PFSK-1 (cell line): Measurements from ENCODE around the gene TTLL4.

Source experiments
- FOXP2 ChIP-seq: optimal IDR thresholded peaks from 2 replicates; pipeline ENCODE3; 2011; ENCODE audit warnings: borderline replicate concordance, control low read depth, inconsistent platforms; ENCODE audit not compliant: insufficient read depth; ENCODE audit errors: extremely low read length, extremely low read depth
- POLR2AphosphoS5 ChIP-seq: IDR thresholded peaks from 2 replicates; pipeline ENCODE4 v1.6.1; 2012; ENCODE audit warnings: low read depth, mild to moderate bottlenecking, control low read depth, low read length, moderate library complexity
- SIN3A ChIP-seq: IDR thresholded peaks from 2 replicates; pipeline ENCODE4 v1.6.1; 2012; ENCODE audit warnings: mild to moderate bottlenecking, low read length, moderate library complexity, borderline replicate concordance; ENCODE audit not compliant: insufficient read depth
- TAF1 ChIP-seq: IDR thresholded peaks from 2 replicates; pipeline ENCODE4 v1.6.1; 2012; ENCODE audit warnings: low read length, control low read depth, borderline replicate concordance; ENCODE audit not compliant: insufficient read depth
- TF ChIP-seq, protein P1 (sequence below), 2 experiments: IDR thresholded peaks; 2 replicates each; pipeline versions ENCODE4 v1.6.1 to v1.8.0; 2011 to 2012; ENCODE audit warnings: low read depth in 2 of 2, low read length in 2 of 2, control low read depth in 1 of 2, inconsistent platforms in 1 of 2, mild to moderate bottlenecking in 1 of 2, moderate library complexity in 1 of 2; ENCODE audit not compliant: insufficient read depth in 1 of 2

TTLL4 gene

DNA sequence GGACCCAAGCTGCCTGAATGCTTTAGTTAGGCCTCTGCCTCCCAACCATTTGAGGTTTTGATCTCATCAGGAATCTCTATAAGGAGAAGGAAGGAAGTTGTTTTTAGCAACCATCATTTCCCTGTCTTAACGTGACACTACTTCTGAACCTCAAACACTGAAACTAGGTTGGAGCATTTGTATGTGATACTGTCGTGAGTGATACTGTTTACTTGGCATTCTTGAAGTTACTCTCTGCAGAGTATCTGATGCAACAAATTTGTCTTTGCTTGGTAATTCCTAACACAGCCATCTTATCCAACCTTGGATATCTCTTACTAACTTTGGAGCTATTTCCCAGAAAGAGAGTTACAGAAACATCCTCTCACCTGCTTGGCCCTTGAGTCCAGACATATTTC lies 22.1 kb downstream of the TTLL4 start:
- TF ChIP-seq FOXP2 (no peak), TAF1 (no peak), POLR2AphosphoS5 (no peak), SIN3A (no peak)
- TF ChIP-seq, protein P1, sequence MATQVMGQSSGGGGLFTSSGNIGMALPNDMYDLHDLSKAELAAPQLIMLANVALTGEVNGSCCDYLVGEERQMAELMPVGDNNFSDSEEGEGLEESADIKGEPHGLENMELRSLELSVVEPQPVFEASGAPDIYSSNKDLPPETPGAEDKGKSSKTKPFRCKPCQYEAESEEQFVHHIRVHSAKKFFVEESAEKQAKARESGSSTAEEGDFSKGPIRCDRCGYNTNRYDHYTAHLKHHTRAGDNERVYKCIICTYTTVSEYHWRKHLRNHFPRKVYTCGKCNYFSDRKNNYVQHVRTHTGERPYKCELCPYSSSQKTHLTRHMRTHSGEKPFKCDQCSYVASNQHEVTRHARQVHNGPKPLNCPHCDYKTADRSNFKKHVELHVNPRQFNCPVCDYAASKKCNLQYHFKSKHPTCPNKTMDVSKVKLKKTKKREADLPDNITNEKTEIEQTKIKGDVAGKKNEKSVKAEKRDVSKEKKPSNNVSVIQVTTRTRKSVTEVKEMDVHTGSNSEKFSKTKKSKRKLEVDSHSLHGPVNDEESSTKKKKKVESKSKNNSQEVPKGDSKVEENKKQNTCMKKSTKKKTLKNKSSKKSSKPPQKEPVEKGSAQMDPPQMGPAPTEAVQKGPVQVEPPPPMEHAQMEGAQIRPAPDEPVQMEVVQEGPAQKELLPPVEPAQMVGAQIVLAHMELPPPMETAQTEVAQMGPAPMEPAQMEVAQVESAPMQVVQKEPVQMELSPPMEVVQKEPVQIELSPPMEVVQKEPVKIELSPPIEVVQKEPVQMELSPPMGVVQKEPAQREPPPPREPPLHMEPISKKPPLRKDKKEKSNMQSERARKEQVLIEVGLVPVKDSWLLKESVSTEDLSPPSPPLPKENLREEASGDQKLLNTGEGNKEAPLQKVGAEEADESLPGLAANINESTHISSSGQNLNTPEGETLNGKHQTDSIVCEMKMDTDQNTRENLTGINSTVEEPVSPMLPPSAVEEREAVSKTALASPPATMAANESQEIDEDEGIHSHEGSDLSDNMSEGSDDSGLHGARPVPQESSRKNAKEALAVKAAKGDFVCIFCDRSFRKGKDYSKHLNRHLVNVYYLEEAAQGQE (IDR thresholded peaks at IDR 0.05; ENCODE audit: insufficient read depth in 1 of 2, low read depth in 2 of 2, low read length in 2 of 2) = no peak

DNA sequence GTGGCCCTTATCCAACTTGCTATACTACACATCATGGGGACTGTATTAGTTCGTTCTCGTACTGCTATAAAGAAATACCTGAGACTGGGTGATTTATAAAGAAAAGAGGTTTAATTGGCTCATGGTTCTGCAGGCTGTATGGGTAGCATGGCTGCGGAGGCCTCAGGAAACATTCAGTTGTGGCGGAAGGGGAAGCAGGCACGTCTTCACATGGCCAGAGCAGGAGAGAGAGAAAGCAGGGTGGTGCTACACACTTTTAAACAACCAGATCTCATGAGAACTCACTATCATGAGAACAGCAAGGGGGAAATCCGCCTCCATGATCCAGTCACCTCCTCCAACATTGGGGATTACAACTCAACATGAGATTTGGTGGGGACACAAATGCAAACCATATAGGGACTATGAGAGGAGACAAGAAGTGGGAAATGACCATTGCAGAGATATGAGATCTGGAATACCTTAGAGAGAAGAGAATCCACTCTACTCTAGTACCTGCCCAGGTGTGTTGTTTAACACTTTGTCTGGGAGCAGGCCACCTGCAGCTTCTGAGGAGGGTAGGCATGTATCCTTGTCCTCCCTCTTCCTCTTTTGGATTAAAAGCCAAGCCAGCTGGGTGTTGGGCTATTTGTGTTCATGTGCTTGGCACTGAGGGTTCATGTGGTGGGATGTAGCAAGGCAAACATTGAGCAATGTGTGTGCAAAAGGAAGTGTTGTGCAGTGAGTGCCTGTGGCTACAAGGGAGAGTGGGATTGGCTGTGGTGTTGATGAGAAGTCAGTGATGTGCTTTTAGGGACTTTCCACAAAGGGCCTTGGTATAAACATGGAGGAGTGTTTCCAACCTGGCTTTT lies 22.8 kb downstream of the TTLL4 start:
- no peak for TF ChIP-seq POLR2AphosphoS5

DNA sequence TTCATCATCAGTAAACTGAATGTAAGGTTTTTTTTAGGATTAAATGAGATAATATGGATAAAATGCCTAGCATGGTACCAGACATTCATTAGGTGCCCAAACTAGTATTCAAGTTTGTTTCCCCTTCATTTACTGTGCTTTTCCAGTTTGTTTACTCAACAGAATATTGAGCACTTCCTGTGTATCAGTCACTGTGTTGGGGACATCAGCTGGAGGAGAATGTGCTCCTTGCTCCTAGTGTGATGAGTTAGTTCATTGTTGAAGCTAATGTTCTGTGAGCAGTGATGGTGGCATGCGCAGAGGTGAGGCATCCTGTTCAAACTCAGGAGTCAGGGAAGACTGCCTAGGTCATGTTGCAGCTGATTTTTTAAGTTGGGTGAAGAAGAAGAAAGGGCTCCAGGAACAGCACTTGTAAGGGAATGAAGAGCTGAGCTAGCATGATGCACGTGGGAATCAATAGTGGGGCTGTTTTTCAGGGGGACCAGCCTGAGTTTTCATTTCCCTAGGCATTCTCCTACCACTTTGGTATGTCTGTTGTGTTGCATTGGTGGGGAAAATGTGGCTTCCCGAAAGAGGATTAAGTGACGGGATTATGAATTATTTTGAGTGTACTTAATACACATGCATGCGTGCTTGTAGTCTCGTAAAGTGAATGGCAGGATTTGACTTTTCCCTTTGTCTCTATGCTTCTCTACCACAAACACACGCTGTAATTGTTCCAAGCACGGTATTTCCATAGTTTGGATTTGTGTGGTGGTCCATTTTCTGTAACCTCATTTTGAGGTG lies 23.7 kb downstream of the TTLL4 start:
- TF ChIP-seq, protein P1 (IDR thresholded peaks at IDR 0.05; ENCODE audit: insufficient read depth in 1 of 2, low read depth in 2 of 2, low read length in 2 of 2) = no peak
- TF ChIP-seq TAF1 (no peak), SIN3A (no peak), FOXP2 (no peak), POLR2AphosphoS5 (no peak)

DNA sequence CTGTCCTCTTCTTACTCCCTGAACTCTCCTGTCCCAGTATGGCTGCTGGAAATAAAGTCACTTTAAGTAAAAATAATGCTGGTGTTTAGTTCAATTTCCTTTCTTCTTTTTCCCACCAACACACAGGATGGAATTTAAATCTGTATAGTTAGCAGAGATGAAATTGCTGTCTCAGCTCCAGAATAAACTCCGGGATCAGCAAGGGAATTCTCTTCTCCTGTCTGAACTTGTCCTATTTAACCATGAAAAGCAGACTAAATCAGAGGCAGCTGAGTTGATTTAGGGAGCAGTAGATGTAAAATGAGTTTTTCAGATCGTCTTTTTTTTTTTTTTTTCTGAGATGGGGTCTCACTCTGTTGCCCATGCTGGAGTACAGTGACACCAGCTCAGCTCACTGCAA lies 25.9 kb downstream of the TTLL4 start:
- TF ChIP-seq POLR2AphosphoS5 = no peak
- TF ChIP-seq, protein P1 (IDR thresholded peaks at IDR 0.05; ENCODE audit: insufficient read depth in 1 of 2, low read depth in 2 of 2, low read length in 2 of 2) = no peak
- TF ChIP-seq FOXP2 = no peak
- no peak for TF ChIP-seq SIN3A
- no peak for TF ChIP-seq TAF1

DNA sequence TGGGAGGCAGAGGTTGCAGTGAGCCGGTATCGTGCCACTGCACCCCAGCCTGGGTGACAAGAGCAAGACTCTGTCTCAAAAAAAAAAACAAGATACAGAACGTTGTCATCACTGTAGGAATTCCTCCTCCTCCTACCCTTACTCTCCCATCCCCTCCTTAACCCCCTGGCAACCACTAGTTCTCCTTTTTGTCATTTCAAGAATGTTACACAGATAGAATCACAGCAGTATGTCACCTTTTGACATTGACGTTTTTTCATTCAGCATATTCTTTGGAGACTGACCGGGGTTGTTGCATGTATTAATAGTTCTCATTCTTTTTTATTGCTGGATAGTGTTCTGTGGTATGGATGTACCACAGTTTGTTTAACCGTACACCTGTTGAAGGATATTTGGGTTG lies 32.4 kb downstream of the TTLL4 start:
- no peak for TF ChIP-seq TAF1
- TF ChIP-seq, protein P1 (IDR thresholded peaks at IDR 0.05; ENCODE audit: insufficient read depth in 1 of 2, low read depth in 2 of 2, low read length in 2 of 2) = no peak
- no peak for TF ChIP-seq SIN3A
- TF ChIP-seq FOXP2 = no peak
- no peak for TF ChIP-seq POLR2AphosphoS5
